GM19463 (cell line): ENCODE results near the gene DLL4.

Experiments used
- ATAC-seq: cut with Tn5 transposase; IDR thresholded peaks from one replicate; pipeline ENCODE4 v1.9.1; 2021; ENCODE audit warnings: mild to moderate bottlenecking, moderate library complexity; ENCODE audit not compliant: unreplicated experiment

The DLL4 gene

GRCh38 chr15:40986820-40987219, 57.7 kb downstream of the DLL4 start:
- ATAC-seq = no peak

GRCh38 chr15:40988156-40988555, 59.0 kb downstream of the DLL4 start:
- ATAC-seq = no peak
